H9 (cell line): Measurements from ENCODE around the gene TXNRD1. TPM values are rescaled to one million over a fixed set of nuclear protein-coding genes. Genes with fewer than 3 reads are reported as not detected.

Experiments used
- DNase-seq: peaks from one replicate; pipeline ENCODE4 v3.0.0-alpha.2; 2017
- H2AFZ ChIP-seq: one replicate; pipeline ENCODE4 v1.6.1; 2013; ENCODE audit warnings: mild to moderate bottlenecking, low read length, control low read depth, moderate library complexity
- H2AK5ac ChIP-seq: 2 replicates; pipeline ENCODE4 v1.6.1; 2013; ENCODE audit warnings: low read length, control low read depth, mixed read lengths; ENCODE audit not compliant: insufficient read length
- H2BK120ac ChIP-seq: one replicate; pipeline ENCODE4 v1.6.1; 2013; ENCODE audit warnings: low read depth, mild to moderate bottlenecking, low read length, control low read depth, inconsistent platforms; ENCODE audit not compliant: poor library complexity, severe bottlenecking
- H2BK12ac ChIP-seq: 2 replicates; pipeline ENCODE4 v1.6.1; 2013; ENCODE audit warnings: low read length, control low read depth, mixed read lengths, low read depth; ENCODE audit not compliant: insufficient read length
- H2BK15ac ChIP-seq: 2 replicates; pipeline ENCODE4 v1.6.1; 2013; ENCODE audit warnings: low read depth, low read length, control low read depth
- H2BK20ac ChIP-seq: one replicate; pipeline ENCODE4 v1.6.1; 2013; ENCODE audit warnings: low read depth, mild to moderate bottlenecking, low read length, control low read depth, inconsistent platforms; ENCODE audit not compliant: poor library complexity, severe bottlenecking
- H2BK5ac ChIP-seq: 2 replicates; pipeline ENCODE4 v1.6.1; 2013; ENCODE audit warnings: low read length, control low read depth, mixed read lengths; ENCODE audit not compliant: insufficient read length
- H3K14ac ChIP-seq: 2 replicates; pipeline ENCODE4 v1.6.1; 2013; ENCODE audit warnings: low read length, control low read depth; ENCODE audit not compliant: insufficient read depth
- H3K18ac ChIP-seq: 2 replicates; pipeline ENCODE4 v1.6.1; 2013; ENCODE audit warnings: low read depth, mild to moderate bottlenecking, mixed read lengths, low read length, control low read depth; ENCODE audit not compliant: insufficient read length
- H3K23ac ChIP-seq: 2 replicates; pipeline ENCODE4 v1.6.1; 2013; ENCODE audit warnings: low read length, control low read depth, mixed read lengths, low read depth; ENCODE audit not compliant: insufficient read length
- H3K23me2 ChIP-seq: 2 replicates; pipeline ENCODE4 v1.6.1; 2013; ENCODE audit warnings: low read depth, mild to moderate bottlenecking, mixed read lengths, low read length, control low read depth; ENCODE audit not compliant: insufficient read length, poor library complexity, severe bottlenecking
- H3K27ac ChIP-seq: 2 replicates; pipeline ENCODE4 v1.5.1; 2013; ENCODE audit warnings: low read length, control low read depth, mixed read lengths, low read depth; ENCODE audit not compliant: insufficient read length
- H3K27me3 ChIP-seq: 2 replicates; pipeline ENCODE4 v1.6.1; 2013; ENCODE audit warnings: low read length, control low read depth, inconsistent platforms; ENCODE audit not compliant: insufficient read depth
- H3K4ac ChIP-seq: 2 replicates; pipeline ENCODE4 v1.6.1; 2013; ENCODE audit warnings: low read depth, mild to moderate bottlenecking, control low read depth, inconsistent platforms, low read length, moderate library complexity
- H3K4me1 ChIP-seq: 2 replicates; pipeline ENCODE4 v1.6.1; 2013; ENCODE audit warnings: low read length, control low read depth, inconsistent platforms; ENCODE audit not compliant: insufficient read depth
- H3K4me2 ChIP-seq: 2 replicates; pipeline ENCODE4 v1.6.1; 2013; ENCODE audit warnings: low read length, control low read depth, mixed read lengths; ENCODE audit not compliant: insufficient read length, insufficient read depth
- H3K56ac ChIP-seq: 2 replicates; pipeline ENCODE4 v1.6.1; 2013; ENCODE audit warnings: low read depth, mild to moderate bottlenecking, mixed read lengths, low read length, control low read depth; ENCODE audit not compliant: insufficient read length
- H3K79me1 ChIP-seq: 2 replicates; pipeline ENCODE4 v1.6.1; 2013; ENCODE audit warnings: low read depth, mild to moderate bottlenecking, moderate library complexity, low read length, control low read depth, inconsistent platforms; ENCODE audit not compliant: insufficient read depth, poor library complexity, severe bottlenecking
- H3K79me2 ChIP-seq: 2 replicates; pipeline ENCODE4 v1.6.1; 2013; ENCODE audit warnings: low read length, control low read depth, inconsistent platforms; ENCODE audit not compliant: insufficient read depth
- H3K9ac ChIP-seq: 2 replicates; pipeline ENCODE4 v1.6.1; 2013; ENCODE audit warnings: low read length, control low read depth, mixed read lengths; ENCODE audit not compliant: insufficient read length; ENCODE audit errors: extremely low read depth
- H3K9me3 ChIP-seq: one replicate; pipeline ENCODE4 v1.6.1; 2013; ENCODE audit warnings: low read depth, low read length, inconsistent platforms; ENCODE audit not compliant: control insufficient read depth
- H3T11ph ChIP-seq: one replicate; pipeline ENCODE4 v1.6.1; 2013; ENCODE audit warnings: mild to moderate bottlenecking, low read length, control low read depth, inconsistent platforms
- H4K20me1 ChIP-seq: one replicate; pipeline ENCODE4 v1.6.1; 2013; ENCODE audit not compliant: control insufficient read depth, insufficient read length, insufficient read depth
- H4K5ac ChIP-seq: 2 replicates; pipeline ENCODE4 v1.6.1; 2013; ENCODE audit warnings: low read depth, mild to moderate bottlenecking, mixed read lengths, low read length, control low read depth; ENCODE audit not compliant: insufficient read length
- H4K8ac ChIP-seq: replicated peaks from 2 replicates; pipeline ENCODE4 v1.6.1; 2013; ENCODE audit warnings: low read length, control low read depth, mixed read lengths, low read depth; ENCODE audit not compliant: insufficient read length
- H4K91ac ChIP-seq: 2 replicates; pipeline ENCODE4 v1.6.1; 2013; ENCODE audit warnings: low read depth, mild to moderate bottlenecking, moderate library complexity, mixed read lengths, low read length, control low read depth; ENCODE audit not compliant: insufficient read length
- H3K27ac Mint-ChIP-seq, 3 experiments: 2 replicates in 2 of 3; 3 replicates in 1 of 3; pipeline ENCODE4 v1.8.0; 2020 to 2021; ENCODE audit warnings: mixed read lengths in 3 of 3, mild to moderate bottlenecking in 1 of 3, moderate library complexity in 1 of 3
- H3K27me3 Mint-ChIP-seq: 2 replicates; pipeline ENCODE4 v1.8.0; 2021; ENCODE audit warnings: low read depth, mild to moderate bottlenecking, moderate library complexity, mixed read lengths
- H3K36me3 Mint-ChIP-seq, 3 experiments: 2 replicates in 2 of 3; 3 replicates in 1 of 3; pipeline ENCODE4 v1.8.0; 2020 to 2021; ENCODE audit warnings: low read depth in 3 of 3, mixed read lengths in 3 of 3; ENCODE audit not compliant: insufficient read depth in 1 of 3
- H3K4me1 Mint-ChIP-seq, 2 experiments: 2 replicates each; pipeline ENCODE4 v1.8.0; 2020; ENCODE audit warnings: mixed read lengths in 2 of 2
- H3K4me3 Mint-ChIP-seq, 2 experiments: 2 replicates in 1 of 2; 3 replicates in 1 of 2; pipeline ENCODE4 v1.8.0; 2020 to 2021; ENCODE audit warnings: mild to moderate bottlenecking in 2 of 2, mixed read lengths in 2 of 2, moderate library complexity in 1 of 2
- H3K9me3 Mint-ChIP-seq, 2 experiments: 2 replicates in 1 of 2; 3 replicates in 1 of 2; pipeline ENCODE4 v1.8.0; 2020; ENCODE audit warnings: mild to moderate bottlenecking in 2 of 2, mixed read lengths in 2 of 2, moderate library complexity in 1 of 2
- WGBS: extraction: QIAGEN DNeasy Blood & Tissue Kit; methylation state at CpG from one replicate; pipeline ENCODE4 v1.1.7; 2013; ENCODE audit warnings: missing lambda C conversion rate, low lambda C conversion rate, mixed read lengths; ENCODE audit not compliant: insufficient read length; ENCODE audit errors: extremely low coverage; 5-methylcytosine and 5-hydroxymethylcytosine counted together
- total RNA-seq: library from RNA; stranded (reverse); gene quantifications from 2 replicates; pipeline ENCODE4 v1.2.1, GENCODE V29; 2021
- TF ChIP-seq, protein P1 (sequence below): fragments of 200-600 bp; sonication (generic); conservative IDR thresholded peaks from 3 replicates; pipeline ENCODE4 v1.8.0; 2021; ENCODE audit warnings: antibody characterized with exemption, mild to moderate bottlenecking

The TXNRD1 gene
- total RNA-seq, 1 experiment from 2014 or later, result 100 TPM

DNA sequence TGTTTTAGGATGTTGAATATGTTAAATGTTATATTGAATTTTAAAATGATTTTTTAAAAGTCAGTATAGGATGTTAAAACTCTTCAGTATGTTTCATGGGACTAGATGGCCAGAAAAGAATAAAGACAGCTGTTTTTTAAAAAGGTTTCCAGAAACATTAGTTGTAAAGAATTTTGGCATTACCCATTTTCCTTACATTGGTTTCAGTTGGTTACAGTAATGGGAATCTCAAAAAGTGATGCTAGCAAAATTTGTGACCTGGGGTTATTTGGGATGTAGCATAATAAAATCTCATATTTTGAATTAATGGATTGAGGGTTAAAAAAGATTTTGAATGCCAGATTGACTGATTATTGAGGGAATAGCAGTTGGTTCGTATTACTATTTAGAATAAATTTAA, 113.2 kb downstream of the TXNRD1 start:
- Histone ChIP-seq H4K8ac (no peak overlapping the region), H3K4me1 (no peaks in the 10 kb centered on the region), H3K27ac (no peak overlapping the region), H4K5ac (no peak overlapping the region), H3K23ac (no peak overlapping the region), H2AK5ac (no peak overlapping the region), H3K79me2 (no peaks in the 10 kb centered on the region), H3K4me2 (no peak overlapping the region), H2BK120ac (no peak overlapping the region), H3K18ac (no peak overlapping the region), H3K23me2 (no peaks in the 10 kb centered on the region), H2BK20ac (no peak overlapping the region), H2BK5ac (no peak overlapping the region), H3T11ph (no peak overlapping the region), H3K27me3 (no peaks in the 10 kb centered on the region), H3K79me1 (no peaks in the 10 kb centered on the region), H4K91ac (no peak overlapping the region), H3K4ac (no peak overlapping the region), H2BK12ac (no peak overlapping the region), H2BK15ac (no peak overlapping the region), H4K20me1 (no peaks in the 10 kb centered on the region), H3K56ac (no peak overlapping the region), H2AFZ (no peak overlapping the region), H3K14ac (no peak overlapping the region), H3K9ac (no peak overlapping the region), H3K9me3 (no peaks in the 10 kb centered on the region)
- Mint-ChIP-seq H3K27me3 (no peaks in the 10 kb centered on the region), H3K4me1 (no peaks in the 10 kb centered on the region), H3K36me3 (peaks cover 28 to 61% (median 53%) of the 10 kb centered on the region in 3 experiments), H3K27ac (no peak overlapping the region), H3K9me3 (peaks cover 0 to 2% of the 10 kb centered on the region in 2 experiments; a peak in 1 of 5 replicates), H3K4me3 (no peak overlapping the region)
- TF ChIP-seq, protein P1, sequence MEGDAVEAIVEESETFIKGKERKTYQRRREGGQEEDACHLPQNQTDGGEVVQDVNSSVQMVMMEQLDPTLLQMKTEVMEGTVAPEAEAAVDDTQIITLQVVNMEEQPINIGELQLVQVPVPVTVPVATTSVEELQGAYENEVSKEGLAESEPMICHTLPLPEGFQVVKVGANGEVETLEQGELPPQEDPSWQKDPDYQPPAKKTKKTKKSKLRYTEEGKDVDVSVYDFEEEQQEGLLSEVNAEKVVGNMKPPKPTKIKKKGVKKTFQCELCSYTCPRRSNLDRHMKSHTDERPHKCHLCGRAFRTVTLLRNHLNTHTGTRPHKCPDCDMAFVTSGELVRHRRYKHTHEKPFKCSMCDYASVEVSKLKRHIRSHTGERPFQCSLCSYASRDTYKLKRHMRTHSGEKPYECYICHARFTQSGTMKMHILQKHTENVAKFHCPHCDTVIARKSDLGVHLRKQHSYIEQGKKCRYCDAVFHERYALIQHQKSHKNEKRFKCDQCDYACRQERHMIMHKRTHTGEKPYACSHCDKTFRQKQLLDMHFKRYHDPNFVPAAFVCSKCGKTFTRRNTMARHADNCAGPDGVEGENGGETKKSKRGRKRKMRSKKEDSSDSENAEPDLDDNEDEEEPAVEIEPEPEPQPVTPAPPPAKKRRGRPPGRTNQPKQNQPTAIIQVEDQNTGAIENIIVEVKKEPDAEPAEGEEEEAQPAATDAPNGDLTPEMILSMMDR, result no peak
- no CpG with 5 or more reads among the region's 1 CpG for WGBS
- no peak for DNase-seq
